IPS-18c (cell line): Measurements from ENCODE around the gene AQP1.

ENCODE experiments used
- H3K4me3 ChIP-seq: 2 replicates; pipeline ENCODE4 v1.7.0; 2013; ENCODE audit warnings: low read depth, mild to moderate bottlenecking, low read length, moderate library complexity; ENCODE audit not compliant: insufficient read depth
- H3K9me3 ChIP-seq: one replicate; pipeline ENCODE4 v1.6.1; 2013; ENCODE audit warnings: mild to moderate bottlenecking, low read length, moderate library complexity; ENCODE audit not compliant: control insufficient read depth, insufficient read depth

Gene AQP1

GRCh38 chr7:30879139-30880124 is 32.2 kb upstream of the AQP1 start:
- no peak overlapping the region for H3K4me3 ChIP-seq
- H3K9me3 ChIP-seq: no peaks in the 10 kb centered on the region

- H3K4me3 ChIP-seq: no peak overlapping the region
- H3K9me3 ChIP-seq: no peaks in the 10 kb centered on the region
Measured at GRCh38 chr7:30880125-30880720, 31.4 kb upstream of the AQP1 start.

- no peaks in the 10 kb centered on the region for H3K9me3 ChIP-seq
- H3K4me3 ChIP-seq: no peak overlapping the region
Measured at GRCh38 chr7:30880941-30881340, 30.7 kb upstream of the AQP1 start.

GRCh38 chr7:30881448-30881847 is 30.2 kb upstream of the AQP1 start:
- Histone ChIP-seq H3K9me3 (no peaks in the 10 kb centered on the region), H3K4me3 (no peak overlapping the region)

- Histone ChIP-seq H3K4me3 (no peak overlapping the region), H3K9me3 (no peaks in the 10 kb centered on the region)
Measured at GRCh38 chr7:30884881-30885280, 26.8 kb upstream of the AQP1 start.

GRCh38 chr7:30886608-30887011 is 25.0 kb upstream of the AQP1 start:
- no peaks in the 10 kb centered on the region for H3K9me3 ChIP-seq

GRCh38 chr7:30887464-30887872 is 24.2 kb upstream of the AQP1 start:
- Histone ChIP-seq H3K4me3 (no peak overlapping the region), H3K9me3 (peaks cover 2% of the 10 kb centered on the region)

More at GRCh38 chr7:30886608-30887011, 25.0 kb upstream of the AQP1 start:
- no peak overlapping the region for H3K4me3 ChIP-seq

- H3K4me3 ChIP-seq: no peak overlapping the region
- H3K9me3 ChIP-seq: peaks cover 2% of the 10 kb centered on the region
Measured at GRCh38 chr7:30888747-30889146, 22.9 kb upstream of the AQP1 start.

- Histone ChIP-seq H3K4me3 (no peak overlapping the region), H3K9me3 (peaks cover 2% of the 10 kb centered on the region)
Measured at GRCh38 chr7:30890226-30890625, 21.4 kb upstream of the AQP1 start.

GRCh38 chr7:30893357-30893756 is 18.3 kb upstream of the AQP1 start:
- Histone ChIP-seq H3K9me3 (peaks cover 2% of the 10 kb centered on the region), H3K4me3 (no peak overlapping the region)

GRCh38 chr7:30894009-30894408 is 17.6 kb upstream of the AQP1 start:
- no peak overlapping the region for H3K4me3 ChIP-seq
- peaks cover 2% of the 10 kb centered on the region for H3K9me3 ChIP-seq

- Histone ChIP-seq H3K9me3 (peaks cover 2% of the 10 kb centered on the region), H3K4me3 (no peak overlapping the region)
Measured at GRCh38 chr7:30894866-30895605, 16.6 kb upstream of the AQP1 start.

GRCh38 chr7:30896036-30896435 is 15.6 kb upstream of the AQP1 start:
- Histone ChIP-seq H3K4me3 (no peak overlapping the region), H3K9me3 (peaks cover 2% of the 10 kb centered on the region)

- Histone ChIP-seq H3K9me3 (peaks cover 2% of the 10 kb centered on the region), H3K4me3 (no peak overlapping the region)
Measured at GRCh38 chr7:30896783-30897637, 14.6 kb upstream of the AQP1 start.

GRCh38 chr7:30897770-30898169 is 13.9 kb upstream of the AQP1 start:
- no peaks in the 10 kb centered on the region for H3K9me3 ChIP-seq
- no peak overlapping the region for H3K4me3 ChIP-seq

- Histone ChIP-seq H3K4me3 (no peak overlapping the region), H3K9me3 (no peaks in the 10 kb centered on the region)
Measured at GRCh38 chr7:30898411-30898810, 13.2 kb upstream of the AQP1 start.

GRCh38 chr7:30899066-30899465 is 12.6 kb upstream of the AQP1 start:
- Histone ChIP-seq H3K9me3 (no peaks in the 10 kb centered on the region), H3K4me3 (no peak overlapping the region)
